CD4-positive, CD25-positive, alpha-beta regulatory T cell (primary cell): ENCODE measurements around the gene EDN3. TPM values are rescaled to one million over a fixed set of nuclear protein-coding genes. Genes with fewer than 3 reads are reported as not detected.
"Not testable (repeated sequence)": the region's sequence is repeated elsewhere in the genome, so short reads cannot be mapped to it uniquely, and the experiment has no call there.

Experiments used
- ATAC-seq, 2 donors: fragments of 150-1000 bp; cut with Tn5 transposase; one replicate each; pipeline ENCODE4 v1.10.0; 2021; ENCODE audit warnings: low read depth in 2 of 2, moderate number of reproducible peaks in 2 of 2, moderate library complexity in 1 of 2
- DNase-seq, 3 donors: peaks; one replicate each; pipeline versions ENCODE4 v3.0.0 to v3.0.0-alpha.2; 2012 to 2022; ENCODE audit warnings: mixed read lengths in 1 of 3
- H3K27ac ChIP-seq: one replicate; pipeline ENCODE4 v1.7.0; 2013; ENCODE audit warnings: mild to moderate bottlenecking, low read length; ENCODE audit not compliant: insufficient read depth, poor library complexity, severe bottlenecking
- H3K27me3 ChIP-seq: one replicate; pipeline ENCODE4 v1.7.0; 2013; ENCODE audit warnings: low read length; ENCODE audit not compliant: control insufficient read depth, insufficient read depth
- H3K36me3 ChIP-seq: one replicate; pipeline ENCODE4 v1.7.0; 2013; ENCODE audit warnings: mild to moderate bottlenecking, low read length, moderate library complexity; ENCODE audit not compliant: control insufficient read depth, insufficient read depth
- H3K4me1 ChIP-seq: 2 replicates; pipeline ENCODE4 v1.7.0; 2013; ENCODE audit warnings: mild to moderate bottlenecking, low read length; ENCODE audit not compliant: insufficient read depth, control insufficient read depth, poor library complexity, severe bottlenecking
- H3K4me3 ChIP-seq: one replicate; pipeline ENCODE4 v1.7.0; 2013; ENCODE audit warnings: low read depth, mild to moderate bottlenecking, low read length, moderate library complexity
- H3K9me3 ChIP-seq, 2 experiments: 1 replicate in 1 of 2; 2 replicates in 1 of 2; pipeline ENCODE4 v1.7.0; 2013; ENCODE audit warnings: low read length in 2 of 2, mild to moderate bottlenecking in 1 of 2, moderate library complexity in 1 of 2; ENCODE audit not compliant: control insufficient read depth in 2 of 2
- H3K27ac Mint-ChIP-seq, 3 donors: one replicate each; pipeline ENCODE4 v1.8.0; 2020 to 2022; ENCODE audit warnings: mild to moderate bottlenecking in 3 of 3, mixed read lengths in 3 of 3, moderate library complexity in 2 of 3
- H3K27me3 Mint-ChIP-seq: one replicate; pipeline ENCODE4 v1.8.0; 2022; ENCODE audit warnings: mild to moderate bottlenecking, mixed read lengths
- H3K36me3 Mint-ChIP-seq: one replicate; pipeline ENCODE4 v1.8.0; 2020; ENCODE audit warnings: mixed read lengths
- H3K4me1 Mint-ChIP-seq, 4 donors: one replicate each; pipeline ENCODE4 v1.8.0; 2020 to 2022; ENCODE audit warnings: mixed read lengths in 4 of 4, mild to moderate bottlenecking in 1 of 4
- H3K4me3 Mint-ChIP-seq, 4 donors: one replicate each; pipeline ENCODE4 v1.8.0; 2020 to 2022; ENCODE audit warnings: mild to moderate bottlenecking in 4 of 4, mixed read lengths in 4 of 4, moderate library complexity in 3 of 4
- H3K9me3 Mint-ChIP-seq, 7 donors: one replicate each; pipeline ENCODE4 v1.8.0; 2020 to 2022; ENCODE audit warnings: mixed read lengths in 7 of 7, mild to moderate bottlenecking in 3 of 7, moderate library complexity in 2 of 7
- polyA plus RNA-seq, 4 donors: library from polyadenylated mRNA; unstranded; fragments of 300-500 nt; fragmentation: Illumina TruSeq; gene quantifications; one replicate each; pipeline ENCODE4 v1.2.3, GENCODE V29; 2021
- total RNA-seq: library from RNA; stranded (reverse); gene quantifications from one replicate; pipeline ENCODE4 v1.2.3, GENCODE V29; 2022

Gene EDN3
- total and polyA plus RNA-seq, 5 donors from 2014 or later = 0.44 TPM; not detected in 4

DNA sequence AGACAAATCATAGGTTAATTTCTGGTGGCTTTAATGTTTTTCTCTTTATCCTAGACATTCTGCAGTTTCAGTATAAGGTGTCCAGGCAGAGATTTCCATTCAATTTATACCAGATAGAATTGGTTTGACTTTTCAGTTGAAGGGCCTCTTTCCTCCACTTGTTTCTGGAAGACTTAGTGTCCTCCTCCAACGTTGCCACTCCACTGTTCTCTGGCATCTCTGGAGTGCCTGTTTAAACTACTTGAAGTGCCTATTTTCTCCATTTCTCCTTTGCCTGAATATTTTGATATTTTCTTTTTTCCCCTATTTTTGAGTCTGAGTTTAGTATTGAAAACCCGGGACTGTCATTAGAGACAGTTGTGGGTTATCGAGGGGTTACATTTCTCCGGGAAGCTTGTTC lies 27.7 kb downstream of the EDN3 start:
- Mint-ChIP-seq H3K4me3 (no peak overlapping the region), H3K36me3 (no peaks in the 10 kb centered on the region), H3K9me3 (peaks cover 0 to 5% (median 0%) of the 10 kb centered on the region in 7 donors), H3K4me1 (no peaks in the 10 kb centered on the region), H3K27ac (no peak overlapping the region), H3K27me3 (peaks cover 17% of the 10 kb centered on the region)
- DNase-seq (no peak), ATAC-seq (no peak)
- no peaks in the 10 kb centered on the region for H3K9me3 ChIP-seq
- H3K4me1 ChIP-seq = no peaks in the 10 kb centered on the region
- no peaks in the 10 kb centered on the region for H3K36me3 ChIP-seq
- H3K4me3 ChIP-seq = no peak overlapping the region
- H3K27ac ChIP-seq = no peak overlapping the region
- peaks cover 3% of the 10 kb centered on the region for H3K27me3 ChIP-seq

DNA sequence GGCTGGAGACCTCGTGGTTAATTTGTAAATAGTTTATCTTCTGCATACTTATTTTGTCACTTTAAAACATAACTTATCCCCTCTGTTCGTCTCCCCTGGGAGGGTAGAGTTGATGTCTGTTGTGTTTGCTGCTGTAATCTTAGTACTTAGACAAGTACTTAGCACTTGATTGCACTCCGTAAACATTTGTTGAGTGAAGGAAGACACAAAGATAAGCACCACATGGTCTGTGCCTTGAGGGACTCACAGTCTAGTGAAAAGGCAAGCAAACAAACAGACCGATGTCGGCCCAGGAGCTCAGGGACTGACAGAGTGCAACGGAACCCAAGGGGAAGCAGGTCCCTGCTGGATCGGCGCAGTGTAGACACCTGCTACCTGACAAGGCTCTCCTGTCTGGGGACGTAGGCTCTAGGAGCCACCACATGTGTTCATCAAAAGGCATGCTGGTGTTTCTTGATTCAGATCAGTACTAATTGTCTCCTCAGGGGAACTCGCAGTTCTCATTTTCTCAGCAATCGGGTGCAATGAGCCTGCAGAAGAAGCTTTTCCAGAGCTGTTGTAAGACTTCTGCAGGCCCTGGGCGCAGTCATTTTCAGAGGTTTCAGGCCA lies 31.4 kb downstream of the EDN3 start:
- no peaks in the 10 kb centered on the region for H3K4me1 Mint-ChIP-seq
- H3K4me3 Mint-ChIP-seq = no peak overlapping the region
- Histone ChIP-seq H3K27me3 (peaks cover 3% of the 10 kb centered on the region), H3K4me1 (no peaks in the 10 kb centered on the region), H3K9me3 (no peaks in the 10 kb centered on the region), H3K27ac (no peak overlapping the region), H3K36me3 (no peaks in the 10 kb centered on the region), H3K4me3 (no peak overlapping the region)
- peaks cover 16% of the 10 kb centered on the region for H3K27me3 Mint-ChIP-seq
- H3K27ac Mint-ChIP-seq = no peak overlapping the region
- H3K36me3 Mint-ChIP-seq = no peaks in the 10 kb centered on the region
- no peak for DNase-seq
- H3K9me3 Mint-ChIP-seq = peaks cover 0 to 4% (median 0%) of the 10 kb centered on the region in 7 donors
- ATAC-seq = no peak

DNA sequence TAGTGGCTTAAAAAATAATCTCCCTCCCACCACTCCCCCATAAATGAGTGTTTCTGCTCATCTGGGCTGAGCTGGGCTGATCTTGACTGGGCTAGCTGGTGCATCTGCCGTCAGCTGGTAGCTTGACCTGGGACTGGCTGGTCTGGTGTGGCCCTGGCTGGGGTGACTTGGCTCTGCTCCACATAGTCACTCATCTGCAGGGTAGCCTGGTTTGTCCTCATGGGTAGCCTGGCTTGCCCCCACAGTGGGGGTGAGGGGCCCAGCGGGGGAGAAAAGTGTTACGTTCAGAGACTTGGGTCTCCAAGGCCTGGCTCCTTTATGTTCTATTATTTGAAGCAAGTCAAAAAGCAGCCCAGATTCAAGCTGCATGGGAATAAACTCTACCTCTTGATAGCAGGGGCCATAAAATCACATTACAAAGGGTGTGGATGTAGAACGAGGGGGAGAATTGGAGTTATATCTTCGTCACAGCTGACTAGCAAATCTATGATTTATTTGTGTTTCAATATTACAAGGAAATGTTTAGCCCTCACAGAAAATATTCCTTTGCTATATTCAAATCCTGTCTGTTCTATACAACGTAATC lies 32.9 kb downstream of the EDN3 start:
- H3K4me3 ChIP-seq = no peak overlapping the region
- Mint-ChIP-seq H3K4me1 (no peaks in the 10 kb centered on the region), H3K27me3 (peaks cover 16% of the 10 kb centered on the region), H3K9me3 (peaks cover 0 to 4% (median 0%) of the 10 kb centered on the region in 7 donors), H3K4me3 (no peak overlapping the region), H3K27ac (no peak overlapping the region), H3K36me3 (no peaks in the 10 kb centered on the region)
- DNase-seq = no peak
- no peaks in the 10 kb centered on the region for H3K36me3 ChIP-seq
- H3K9me3 ChIP-seq = no peaks in the 10 kb centered on the region
- peaks cover 3% of the 10 kb centered on the region for H3K27me3 ChIP-seq
- no peaks in the 10 kb centered on the region for H3K4me1 ChIP-seq
- no peak overlapping the region for H3K27ac ChIP-seq
- no peak for ATAC-seq

DNA sequence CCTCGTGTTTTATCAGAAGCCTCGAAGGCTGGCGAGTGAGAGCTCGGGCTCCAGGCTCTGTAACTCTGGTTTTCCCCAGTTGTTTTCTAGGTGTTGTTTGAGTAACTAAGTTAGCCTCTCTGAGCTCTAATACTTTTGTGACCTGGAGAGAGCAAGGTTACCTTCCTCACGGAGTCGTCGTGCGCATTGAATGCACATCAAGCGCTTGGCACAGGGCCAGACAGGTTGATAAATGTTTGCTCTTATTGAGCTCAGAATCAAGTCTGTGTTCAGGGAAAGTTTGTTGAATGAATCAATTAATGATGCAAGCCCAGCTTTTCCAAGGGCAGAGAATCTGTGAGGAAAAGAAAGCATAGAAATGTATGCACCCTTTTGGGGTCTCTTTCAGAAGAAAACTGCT lies 33.5 kb downstream of the EDN3 start:
- ATAC-seq (no peak), DNase-seq (no peak)
- Mint-ChIP-seq H3K27ac (no peak overlapping the region), H3K27me3 (peaks cover 16% of the 10 kb centered on the region), H3K36me3 (no peaks in the 10 kb centered on the region), H3K4me1 (no peaks in the 10 kb centered on the region), H3K4me3 (no peak overlapping the region), H3K9me3 (peaks cover 0 to 4% (median 0%) of the 10 kb centered on the region in 7 donors)
- no peaks in the 10 kb centered on the region for H3K36me3 ChIP-seq
- peaks cover 1% of the 10 kb centered on the region for H3K27me3 ChIP-seq
- H3K27ac ChIP-seq = no peak overlapping the region
- no peaks in the 10 kb centered on the region for H3K9me3 ChIP-seq
- no peak overlapping the region for H3K4me3 ChIP-seq
- H3K4me1 ChIP-seq = no peaks in the 10 kb centered on the region

DNA sequence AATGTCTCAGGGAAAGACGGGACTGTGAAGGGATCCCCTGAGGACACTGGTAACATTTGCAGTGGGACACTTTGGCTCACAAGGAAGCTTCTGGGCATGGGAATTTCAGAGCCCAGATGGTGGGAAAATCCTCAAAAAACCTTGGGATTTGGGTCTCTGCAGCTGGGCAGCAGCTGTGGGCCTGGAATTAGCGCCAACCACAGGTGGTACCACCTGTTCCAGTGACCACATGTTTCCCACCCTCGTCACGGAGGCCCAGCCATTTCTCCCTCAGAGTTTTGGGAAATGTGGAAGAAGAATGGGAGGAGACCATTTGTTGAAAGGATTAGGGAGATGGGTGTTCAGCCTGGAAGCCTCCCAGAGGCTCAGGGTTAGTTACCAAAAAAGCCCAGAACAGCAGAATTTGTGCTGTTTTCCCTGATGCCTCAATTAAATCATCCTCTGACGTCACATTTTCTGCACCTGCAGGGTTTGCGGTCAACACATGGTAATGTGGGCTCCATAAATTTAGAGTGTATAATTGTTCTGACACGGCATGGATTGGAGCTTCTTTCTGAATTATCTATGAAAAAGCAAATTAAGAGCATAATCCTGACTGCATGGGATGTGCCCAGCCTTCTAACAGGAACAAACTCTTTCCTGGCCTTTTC lies 34.4 kb downstream of the EDN3 start:
- H3K27ac Mint-ChIP-seq = no peak overlapping the region
- no peaks in the 10 kb centered on the region for H3K9me3 ChIP-seq
- no peaks in the 10 kb centered on the region for H3K36me3 Mint-ChIP-seq
- H3K27me3 ChIP-seq = no peaks in the 10 kb centered on the region
- H3K4me1 ChIP-seq = no peaks in the 10 kb centered on the region
- peaks cover 16% of the 10 kb centered on the region for H3K27me3 Mint-ChIP-seq
- H3K27ac ChIP-seq = no peak overlapping the region
- H3K4me3 Mint-ChIP-seq = no peak overlapping the region
- H3K36me3 ChIP-seq = no peaks in the 10 kb centered on the region
- no peak for DNase-seq
- no peaks in the 10 kb centered on the region for H3K4me1 Mint-ChIP-seq
- H3K9me3 Mint-ChIP-seq = peaks cover 0 to 2% (median 0%) of the 10 kb centered on the region in 7 donors
- no peak overlapping the region for H3K4me3 ChIP-seq
- no peak for ATAC-seq

DNA sequence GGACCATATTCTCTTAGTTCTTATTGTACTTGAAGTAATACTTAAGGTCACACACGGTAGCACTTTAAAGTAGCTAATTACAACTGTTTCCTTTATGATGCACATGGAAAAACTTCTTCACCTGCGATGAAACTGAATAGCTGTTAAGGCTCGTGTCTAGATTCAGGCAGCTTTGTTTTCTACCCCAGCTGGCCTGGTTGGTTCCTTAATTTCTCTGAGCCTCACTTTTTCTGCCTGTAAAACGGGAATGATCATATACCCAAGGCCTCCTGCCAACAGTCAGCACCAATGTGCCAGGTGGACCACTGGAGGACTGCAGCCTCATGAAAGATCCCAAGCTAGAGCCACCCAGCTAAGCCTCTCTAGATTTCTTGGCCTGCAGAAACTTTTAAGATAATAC lies 35.0 kb downstream of the EDN3 start:
- Mint-ChIP-seq H3K36me3 (no peaks in the 10 kb centered on the region), H3K27ac (no peak overlapping the region), H3K4me3 (no peak overlapping the region), H3K4me1 (no peaks in the 10 kb centered on the region), H3K9me3 (peaks cover 0 to 2% (median 0%) of the 10 kb centered on the region in 7 donors), H3K27me3 (peaks cover 11% of the 10 kb centered on the region)
- Histone ChIP-seq H3K27ac (no peak overlapping the region), H3K4me1 (no peaks in the 10 kb centered on the region), H3K4me3 (no peak overlapping the region), H3K9me3 (no peaks in the 10 kb centered on the region), H3K36me3 (no peaks in the 10 kb centered on the region), H3K27me3 (no peaks in the 10 kb centered on the region)
- DNase-seq = no peak
- ATAC-seq = no peak

DNA sequence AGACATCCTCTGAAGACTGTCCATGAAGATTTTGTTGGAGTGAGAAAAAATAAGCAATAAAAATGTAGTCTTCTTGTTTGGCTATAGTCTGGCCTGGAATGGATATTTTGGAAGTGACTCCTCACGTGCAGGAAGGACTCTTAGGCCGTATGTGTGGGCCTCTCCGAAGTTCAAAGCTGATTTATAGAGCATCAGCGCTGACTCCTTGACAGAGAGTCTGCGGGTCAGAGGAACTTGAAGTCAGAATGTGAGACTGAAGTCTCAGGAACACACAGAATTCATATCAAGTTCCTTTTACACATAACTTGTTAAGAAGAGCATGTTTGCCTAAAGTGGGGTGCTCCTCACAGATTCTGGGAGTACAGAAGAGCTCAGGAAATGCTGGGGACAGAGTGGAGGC lies 36.1 kb downstream of the EDN3 start:
- no peaks in the 10 kb centered on the region for H3K9me3 Mint-ChIP-seq

DNA sequence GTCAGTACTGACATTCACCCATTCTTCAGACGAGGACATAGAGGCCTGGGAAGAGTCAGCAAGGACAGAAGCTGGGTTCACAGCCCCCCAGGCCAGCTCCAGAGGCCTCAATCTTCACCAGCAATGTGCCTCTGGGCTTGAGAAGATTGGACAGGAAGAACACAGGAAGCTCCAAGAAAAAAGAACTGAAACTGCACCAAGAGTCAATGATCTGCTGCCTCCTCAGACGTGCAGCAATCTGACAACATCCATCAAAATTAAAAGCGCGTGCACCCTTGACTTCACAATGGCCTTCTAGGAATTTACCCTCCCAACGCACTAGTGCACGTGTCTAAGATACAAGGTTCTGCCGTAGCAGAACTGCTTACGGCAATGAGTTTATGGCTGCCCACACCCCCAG lies 38.0 kb downstream of the EDN3 start:
- H3K9me3 ChIP-seq, H3K27me3 ChIP-seq, ATAC-seq, DNase-seq, H3K36me3 ChIP-seq, H3K36me3 Mint-ChIP-seq, H3K4me3 ChIP-seq, H3K27me3 Mint-ChIP-seq, H3K27ac Mint-ChIP-seq, H3K4me1 ChIP-seq, H3K4me1 Mint-ChIP-seq, H3K27ac ChIP-seq, H3K4me3 Mint-ChIP-seq, H3K9me3 Mint-ChIP-seq: not testable (repeated sequence)

More for the DNA sequence above, 36.1 kb downstream of the EDN3 start:
- Histone ChIP-seq H3K36me3 (no peaks in the 10 kb centered on the region), H3K4me1 (no peaks in the 10 kb centered on the region), H3K27ac (no peak overlapping the region), H3K27me3 (no peaks in the 10 kb centered on the region), H3K4me3 (no peak overlapping the region), H3K9me3 (no peaks in the 10 kb centered on the region)
- Mint-ChIP-seq H3K36me3 (no peaks in the 10 kb centered on the region), H3K27me3 (peaks cover 10% of the 10 kb centered on the region), H3K27ac (no peak overlapping the region), H3K4me1 (no peaks in the 10 kb centered on the region), H3K4me3 (no peak overlapping the region)
- DNase-seq = no peak
- no peak for ATAC-seq
